ENCODE measurements around the gene CGREF1. TPM values are rescaled to one million over a fixed set of nuclear protein-coding genes. Genes with fewer than 3 reads are reported as not detected.

CGREF1 gene
- total RNA-seq: 6.9 and 15.8 TPM in 2 replicates

GRCh38 chr2:27118525-27119329, at the start of gene CGREF1:
CGREF1 (minus strand) TSS chr2:27119128; CDS start chr2:27104366, 14,762 bp downstream.

GRCh38 chr2:27148801-27149439, 30.0 kb upstream of the CGREF1 start, which contains the start of gene TCF23:
TCF23 (plus strand) TSS chr2:27149004; CDS start chr2:27149134, 130 bp downstream.

GRCh38 chr2:27139310-27139709, 20.4 kb upstream of the CGREF1 start, which contains the start of gene PRR30:
PRR30 (minus strand) TSS chr2:27139410; CDS start chr2:27138329, 1,081 bp downstream.

GRCh38 chr2:27133905-27134780, 15.2 kb upstream of the CGREF1 start, which contains the start of gene PREB:
PREB (minus strand) TSS chr2:27134636; CDS start chr2:27134421, 215 bp downstream.

GRCh38 chr2:27123302-27124150, 4.6 kb upstream of the CGREF1 start, which contains the start of gene ABHD1:
ABHD1 (plus strand) TSS chr2:27123815; CDS start chr2:27123949, 134 bp downstream.

GRCh38 chr2:27086724-27087593, 32.0 kb downstream of the CGREF1 start, which contains the start of gene KHK:
KHK (plus strand) TSS chr2:27086772; CDS start chr2:27087260, 488 bp downstream.

GRCh38 chr2:27078267-27079194, 40.4 kb downstream of the CGREF1 start, which contains the start of gene EMILIN1:
EMILIN1 (plus strand) TSS chr2:27078615; CDS start chr2:27079066, 451 bp downstream.

GRCh38 chr2:27071277-27071989, 47.5 kb downstream of the CGREF1 start, which contains the start of gene OST4:
OST4 (minus strand) TSS chr2:27071654.

GRCh38 chr2:27050996-27051901, 67.7 kb downstream of the CGREF1 start, which contains the start of gene AGBL5:
AGBL5 (plus strand) TSS chr2:27051668; CDS start chr2:27052959, 1,291 bp downstream.

Other genes starting within 250 kb of the CGREF1 start
- 4.4 and 5.8 TPM in 2 replicates for gene MAPRE3, start 148.5 kb downstream of the CGREF1 start, total RNA-seq
- gene TMEM214, start 86.2 kb downstream of the CGREF1 start, total RNA-seq: 68.0 and 68.5 TPM in 2 replicates
- gene AGBL5, start 67.5 kb downstream of the CGREF1 start, total RNA-seq: 21.8 and 23.3 TPM in 2 replicates
- gene OST4, start 47.5 kb downstream of the CGREF1 start, total RNA-seq: 201 and 215 TPM in 2 replicates
- 113 and 123 TPM in 2 replicates for gene EMILIN1, start 40.5 kb downstream of the CGREF1 start, total RNA-seq
- 0.26 and 0.65 TPM in 2 replicates for gene KHK, start 32.4 kb downstream of the CGREF1 start, total RNA-seq
- 0.22 and 0.26 TPM in 2 replicates for gene ABHD1, start 4.7 kb upstream of the CGREF1 start, total RNA-seq
- gene PREB, start 15.5 kb upstream of the CGREF1 start, total RNA-seq: 29.9 and 40.6 TPM in 2 replicates
- not detected in 2 replicates for gene PRR30, start 20.3 kb upstream of the CGREF1 start, total RNA-seq
- under 0.01 TPM in 2 replicates for gene TCF23, start 29.9 kb upstream of the CGREF1 start, total RNA-seq
- 200 and 246 TPM in 2 replicates for gene ATRAID, start 92.9 kb upstream of the CGREF1 start, total RNA-seq
- 14.6 and 15.4 TPM in 2 replicates for gene SLC5A6, start 93.1 kb upstream of the CGREF1 start, total RNA-seq
- gene CAD, start 98.2 kb upstream of the CGREF1 start, total RNA-seq: 19.1 and 28.1 TPM in 2 replicates
- under 0.01 TPM in 1 of 2 replicates, not detected in the other for gene SLC30A3, start 143.9 kb upstream of the CGREF1 start, total RNA-seq
- gene DNAJC5G, start 156.3 kb upstream of the CGREF1 start, total RNA-seq: not detected in 2 replicates
- gene TRIM54, start 163.3 kb upstream of the CGREF1 start, total RNA-seq: not detected in 2 replicates
- 0.39 and 1.4 TPM in 2 replicates for gene UCN, start 189.3 kb upstream of the CGREF1 start, total RNA-seq
- 95.4 and 108 TPM in 2 replicates for gene MPV17, start 204.0 kb upstream of the CGREF1 start, total RNA-seq
- gene GTF3C2, start 237.6 kb upstream of the CGREF1 start, total RNA-seq: 25.7 and 31.5 TPM in 2 replicates